Mesenchymal stem cell (in vitro differentiated cells and primary cell): ENCODE data around the gene TMEM151B.
A peak's percentile ranks its signal among the peaks of the same experiment; 100 is the strongest.
"Not testable (repeated sequence)": the region's sequence is repeated elsewhere in the genome, so short reads cannot be mapped to it uniquely, and the experiment has no call there.

Source experiments
- DNase-seq: peaks from one replicate; pipeline ENCODE4 v3.0.0-alpha.2; 2013
- H2AFZ ChIP-seq: one replicate; pipeline ENCODE4 v1.6.1; 2013; ENCODE audit warnings: low read depth, mild to moderate bottlenecking, control low read depth, inconsistent platforms, low read length, moderate library complexity
- H2AK5ac ChIP-seq: 2 replicates; pipeline ENCODE4 v1.6.1; 2013; ENCODE audit warnings: low read length, moderate library complexity, mild to moderate bottlenecking, inconsistent platforms; ENCODE audit not compliant: severe bottlenecking
- H2BK120ac ChIP-seq: one replicate; pipeline ENCODE4 v1.6.1; 2013; ENCODE audit warnings: low read depth, mild to moderate bottlenecking, inconsistent platforms, low read length, moderate library complexity
- H2BK12ac ChIP-seq, 2 experiments: one replicate each; pipeline ENCODE4 v1.6.1; 2013; ENCODE audit warnings: inconsistent platforms in 2 of 2, low read length in 2 of 2, mild to moderate bottlenecking in 2 of 2, moderate library complexity in 2 of 2, control low read depth in 1 of 2
- H2BK15ac ChIP-seq: one replicate; pipeline ENCODE4 v1.6.1; 2013; ENCODE audit warnings: mild to moderate bottlenecking, low read depth, inconsistent platforms; ENCODE audit not compliant: poor library complexity, severe bottlenecking
- H2BK5ac ChIP-seq: 2 replicates; pipeline ENCODE4 v1.6.1; 2013; ENCODE audit warnings: low read depth, mild to moderate bottlenecking, low read length, control low read depth, inconsistent platforms; ENCODE audit not compliant: poor library complexity, severe bottlenecking
- H3K14ac ChIP-seq, 2 experiments: one replicate each; pipeline ENCODE4 v1.6.1; 2013; ENCODE audit warnings: inconsistent platforms in 2 of 2, low read length in 2 of 2, control low read depth in 1 of 2, mild to moderate bottlenecking in 1 of 2, moderate library complexity in 1 of 2
- H3K18ac ChIP-seq, 2 experiments: one replicate each; pipeline ENCODE4 v1.6.1; 2013; ENCODE audit warnings: inconsistent platforms in 2 of 2, low read length in 2 of 2, control low read depth in 1 of 2, low read depth in 1 of 2, mild to moderate bottlenecking in 1 of 2
- H3K23ac ChIP-seq, 2 experiments: one replicate each; pipeline ENCODE4 v1.6.1; 2013; ENCODE audit warnings: inconsistent platforms in 2 of 2, low read length in 2 of 2, mild to moderate bottlenecking in 2 of 2, moderate library complexity in 2 of 2, control low read depth in 1 of 2
- H3K27ac ChIP-seq: 2 replicates; pipeline ENCODE4 v1.5.1; 2013; ENCODE audit warnings: mild to moderate bottlenecking, moderate library complexity, low read length, control low read depth, inconsistent platforms; ENCODE audit not compliant: poor library complexity, severe bottlenecking
- H3K27me3 ChIP-seq, 2 experiments: 2 replicates each; pipeline versions ENCODE4 v1.6.1 to v1.7.0; 2013; ENCODE audit warnings: low read length in 2 of 2, mild to moderate bottlenecking in 2 of 2, moderate library complexity in 2 of 2, control low read depth in 1 of 2, inconsistent platforms in 1 of 2; ENCODE audit not compliant: control insufficient read depth in 1 of 2, insufficient read depth in 1 of 2
- H3K36me3 ChIP-seq, 2 experiments: 2 replicates each; pipeline versions ENCODE4 v1.6.1 to v1.7.0; 2013; ENCODE audit warnings: low read length in 2 of 2, control low read depth in 1 of 2, inconsistent platforms in 1 of 2, low read depth in 1 of 2, mild to moderate bottlenecking in 1 of 2; ENCODE audit not compliant: insufficient read depth in 2 of 2, control insufficient read depth in 1 of 2
- H3K4ac ChIP-seq, 2 experiments: one replicate each; pipeline ENCODE4 v1.6.1; 2013; ENCODE audit warnings: inconsistent platforms in 2 of 2, low read length in 2 of 2, mild to moderate bottlenecking in 2 of 2, moderate library complexity in 2 of 2, control low read depth in 1 of 2, low read depth in 1 of 2
- H3K4me1 ChIP-seq: 2 replicates; pipeline ENCODE4 v1.6.1; 2013; ENCODE audit warnings: low read depth, low read length, control low read depth; ENCODE audit not compliant: control insufficient read depth, insufficient read depth
- H3K4me2 ChIP-seq: 2 replicates; pipeline ENCODE4 v1.6.1; 2013; ENCODE audit warnings: low read length, mild to moderate bottlenecking, inconsistent platforms; ENCODE audit not compliant: poor library complexity, severe bottlenecking
- H3K4me3 ChIP-seq, 2 experiments: 2 replicates each; pipeline versions ENCODE4 v1.5.1 to v1.7.0; 2013; ENCODE audit warnings: low read length in 2 of 2, mild to moderate bottlenecking in 2 of 2, control low read depth in 1 of 2, low read depth in 1 of 2; ENCODE audit not compliant: insufficient read depth in 1 of 2
- H3K79me1 ChIP-seq: replicated peaks from 2 replicates; pipeline ENCODE4 v1.6.1; 2013; ENCODE audit warnings: mild to moderate bottlenecking, control low read depth, low read length, inconsistent platforms; ENCODE audit not compliant: poor library complexity, severe bottlenecking
- H3K9ac ChIP-seq: 2 replicates; pipeline ENCODE4 v1.7.0; 2013; ENCODE audit warnings: mild to moderate bottlenecking, low read length, moderate library complexity
- H3K9me3 ChIP-seq: 2 replicates; pipeline ENCODE4 v1.7.0; 2013; ENCODE audit warnings: mild to moderate bottlenecking, low read length; ENCODE audit not compliant: control insufficient read depth
- H4K8ac ChIP-seq: one replicate; pipeline ENCODE4 v1.6.1; 2013; ENCODE audit warnings: inconsistent platforms, mild to moderate bottlenecking, low read length, moderate library complexity
- H4K91ac ChIP-seq: one replicate; pipeline ENCODE4 v1.6.1; 2013; ENCODE audit warnings: mild to moderate bottlenecking, low read length, inconsistent platforms
- whole genome bisulfite sequencing: methylation state at CpG from one replicate; pipeline ENCODE4 v1.1.7; 2013; ENCODE audit warnings: mixed read lengths; 5-methylcytosine and 5-hydroxymethylcytosine counted together

TMEM151B gene

GRCh38 chr6:44327760-44328159 lies 57.5 kb downstream of the TMEM151B start:
- Histone ChIP-seq H2AK5ac (no peak overlapping the region), H4K8ac (no peak overlapping the region), H2BK120ac (no peak overlapping the region), H3K27ac (no peak overlapping the region), H3K4ac (no peak overlapping the region), H3K23ac (no peak overlapping the region), H3K9ac (no peak overlapping the region), H2BK12ac (no peak overlapping the region), H3K9me3 (no peaks in the 10 kb centered on the region), H2BK15ac (no peak overlapping the region), H3K14ac (no peak overlapping the region), H2AFZ (no peak overlapping the region), H3K18ac (no peak overlapping the region), H3K27me3 (peaks cover 33 to 60% of the 10 kb centered on the region in 2 experiments), H3K4me3 (no peak overlapping the region), H3K36me3 (no peaks in the 10 kb centered on the region), H3K79me1 (no peaks in the 10 kb centered on the region), H4K91ac (no peak overlapping the region), H2BK5ac (no peak overlapping the region), H3K4me2 (no peak overlapping the region), H3K4me1 (no peaks in the 10 kb centered on the region)
- 75% methylated on average over 2 of the region's 2 CpGs for WGBS
- DNase-seq, result no peak

GRCh38 chr6:44328203-44328602 lies 58.0 kb downstream of the TMEM151B start:
- not testable (repeated sequence) for H2BK120ac ChIP-seq, H3K23ac ChIP-seq, H3K18ac ChIP-seq, H3K9me3 ChIP-seq, H2BK12ac ChIP-seq, H2AFZ ChIP-seq, H3K27ac ChIP-seq, H3K36me3 ChIP-seq, H4K8ac ChIP-seq, H4K91ac ChIP-seq, H3K4me2 ChIP-seq, H3K4me3 ChIP-seq, H2BK5ac ChIP-seq, H3K4ac ChIP-seq, H2AK5ac ChIP-seq, H2BK15ac ChIP-seq, H3K4me1 ChIP-seq, H3K79me1 ChIP-seq, H3K9ac ChIP-seq, H3K14ac ChIP-seq, DNase-seq
- H3K27me3 ChIP-seq, result peaks cover 34 to 58% of the 10 kb centered on the region in 2 experiments
- 60% methylated on average over 2 of the region's 9 CpGs for WGBS

GRCh38 chr6:44329858-44330257 lies 59.6 kb downstream of the TMEM151B start:
- H3K9ac ChIP-seq, result no peak overlapping the region
- H3K79me1 ChIP-seq, result no peaks in the 10 kb centered on the region
- no peak overlapping the region for H3K4ac ChIP-seq
- no peak overlapping the region for H2BK5ac ChIP-seq
- H3K23ac ChIP-seq, result no peak overlapping the region
- H2BK12ac ChIP-seq, result no peak overlapping the region
- H3K4me3 ChIP-seq, result no peak overlapping the region
- no peak overlapping the region for H4K91ac ChIP-seq
- no peaks in the 10 kb centered on the region for H3K36me3 ChIP-seq
- H3K9me3 ChIP-seq, result no peaks in the 10 kb centered on the region
- no peak overlapping the region for H4K8ac ChIP-seq
- no peak for DNase-seq
- no peak overlapping the region for H3K4me2 ChIP-seq
- H3K27me3 ChIP-seq, result peaks cover 34 to 67% of the 10 kb centered on the region in 2 experiments
- no peak overlapping the region for H3K14ac ChIP-seq
- H3K18ac ChIP-seq, result no peak overlapping the region
- no peak overlapping the region for H2AK5ac ChIP-seq
- WGBS, result 65% methylated on average over 5 of the region's 5 CpGs
- no peak overlapping the region for H2AFZ ChIP-seq
- H3K4me1 ChIP-seq, result no peaks in the 10 kb centered on the region
- H2BK120ac ChIP-seq, result no peak overlapping the region
- no peak overlapping the region for H3K27ac ChIP-seq
- no peak overlapping the region for H2BK15ac ChIP-seq

GRCh38 chr6:44332585-44332984 lies 62.3 kb downstream of the TMEM151B start:
- Histone ChIP-seq H2AFZ (no peak overlapping the region), H2BK15ac (no peak overlapping the region), H3K27ac (no peak overlapping the region), H3K9ac (no peak overlapping the region), H2BK12ac (no peak overlapping the region), H4K8ac (no peak overlapping the region), H3K36me3 (no peaks in the 10 kb centered on the region), H4K91ac (no peak overlapping the region), H3K18ac (no peak overlapping the region), H3K4ac (no peak overlapping the region), H2BK120ac (no peak overlapping the region), H2AK5ac (no peak overlapping the region), H3K14ac (no peak overlapping the region), H3K9me3 (no peaks in the 10 kb centered on the region), H3K4me3 (no peak overlapping the region), H2BK5ac (no peak overlapping the region), H3K4me1 (no peaks in the 10 kb centered on the region), H3K23ac (no peak overlapping the region), H3K4me2 (no peak overlapping the region), H3K79me1 (no peaks in the 10 kb centered on the region), H3K27me3 (peaks cover 52 to 69% of the 10 kb centered on the region in 2 experiments)
- peak; percentile 26 for DNase-seq
- 54% methylated on average over 7 of the region's 7 CpGs for WGBS
